Measurements from ENCODE around the gene IL25.
"Not testable (repeated sequence)": the region's sequence is repeated elsewhere in the genome, so short reads cannot be mapped to it uniquely, and the experiment has no call there.

Gene IL25

DNA sequence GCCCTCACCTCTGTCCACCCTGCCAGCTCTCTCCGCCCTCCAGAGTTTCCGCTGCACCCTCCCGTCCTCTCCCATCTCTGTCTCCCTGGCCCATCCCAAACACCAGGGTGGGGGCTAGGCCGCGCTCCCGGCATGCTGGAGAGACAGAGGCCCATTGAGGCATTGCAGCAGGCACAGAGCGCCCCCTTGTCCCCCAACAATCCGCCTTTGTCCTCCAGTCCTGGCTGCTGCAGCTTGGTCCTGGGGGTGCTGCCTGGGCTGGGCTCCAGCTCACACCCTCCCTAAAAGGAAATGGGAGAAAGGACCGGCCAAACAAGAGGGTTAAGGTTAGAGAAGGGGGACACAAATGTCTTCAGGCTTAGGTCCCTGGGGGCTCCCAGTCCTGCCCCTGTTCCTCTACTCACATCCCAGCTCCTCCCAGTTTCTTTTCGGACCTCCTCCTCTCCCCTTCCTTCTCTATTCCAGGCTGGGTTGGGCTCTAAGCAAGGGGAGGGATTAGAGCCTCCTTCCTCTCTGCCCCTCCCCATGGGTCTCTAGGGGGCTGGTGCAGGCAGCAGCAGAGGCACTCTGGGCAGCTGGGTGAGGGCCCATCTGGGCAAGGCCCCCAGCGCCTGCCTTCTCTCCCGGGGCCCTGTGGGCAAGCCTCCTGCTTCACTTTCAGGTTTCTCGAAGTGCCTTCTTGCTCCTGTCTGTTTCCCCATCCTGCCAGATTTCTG is 4.0 kb downstream of the IL25 start, which contains the start of gene CMTM5:
Gene CMTM5, plus strand, starts transcription at position 565 of the 716 bp plus-strand sequence. CDS start 206 bp downstream, outside the sequence.
- DNase-seq: peak; percentile 67

DNA sequence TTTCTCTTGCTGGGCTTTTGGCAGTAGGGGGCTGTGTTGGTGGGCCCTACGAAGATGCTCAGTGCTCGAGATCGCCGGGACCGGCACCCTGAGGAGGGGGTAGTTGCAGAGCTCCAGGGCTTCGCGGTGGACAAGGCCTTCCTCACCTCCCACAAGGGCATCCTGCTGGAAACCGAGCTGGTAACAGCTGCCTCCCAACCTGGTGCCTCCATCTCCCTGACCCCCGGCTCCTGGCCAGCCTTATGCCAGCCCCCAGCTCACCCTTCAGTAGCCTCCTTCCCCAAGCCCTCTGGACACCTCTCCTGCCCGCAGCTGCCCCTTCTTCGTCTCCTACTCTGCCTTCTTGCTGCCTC is 4.6 kb downstream of the IL25 start:
- no peak for DNase-seq

DNA sequence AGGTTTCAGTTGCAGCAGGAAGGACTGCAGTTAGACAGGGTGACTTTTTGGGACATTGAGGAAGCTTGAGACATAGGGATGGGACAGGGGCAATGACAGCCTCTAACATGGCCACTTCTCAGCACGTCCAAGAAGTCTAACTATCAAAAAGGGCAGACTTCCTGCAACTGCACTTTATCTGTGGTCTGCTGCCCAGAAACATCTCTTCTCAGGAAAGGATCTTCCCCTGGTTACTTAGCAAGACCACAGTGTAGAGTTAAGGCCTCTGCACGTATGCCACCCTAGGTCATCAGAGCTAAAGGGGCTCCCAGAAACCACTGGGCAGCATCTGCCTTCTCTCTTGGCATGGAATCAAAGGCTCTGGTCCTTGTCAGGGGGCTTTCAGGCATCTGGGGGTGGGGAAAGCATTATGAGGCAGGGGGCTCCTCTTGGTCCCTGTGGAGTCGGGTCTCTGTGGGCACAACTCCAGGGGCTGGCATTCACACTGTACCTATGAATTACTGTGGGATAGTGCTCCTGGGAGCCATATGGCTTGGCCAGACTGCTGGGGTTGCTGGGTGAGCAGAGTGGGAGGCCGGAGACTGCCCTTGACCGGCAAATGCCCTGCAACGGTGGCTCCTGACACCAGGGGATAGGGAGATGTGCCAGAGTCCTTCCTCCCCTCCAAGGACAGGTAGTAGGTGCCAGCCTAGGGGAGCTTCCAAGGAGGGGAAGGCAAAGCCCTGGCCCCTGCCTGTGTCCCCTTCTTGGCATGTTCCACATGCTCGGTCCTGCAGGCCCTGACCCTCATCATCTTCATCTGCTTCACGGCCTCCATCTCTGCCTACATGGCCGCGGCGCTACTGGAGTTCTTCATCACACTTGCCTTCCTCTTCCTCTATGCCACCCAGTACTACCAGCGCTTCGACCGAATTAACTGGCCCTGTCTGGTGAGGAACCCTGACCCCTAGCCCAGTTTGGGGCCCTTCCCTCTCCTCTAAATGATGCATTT is 5.3 kb downstream of the IL25 start:
- no peak for DNase-seq

DNA sequence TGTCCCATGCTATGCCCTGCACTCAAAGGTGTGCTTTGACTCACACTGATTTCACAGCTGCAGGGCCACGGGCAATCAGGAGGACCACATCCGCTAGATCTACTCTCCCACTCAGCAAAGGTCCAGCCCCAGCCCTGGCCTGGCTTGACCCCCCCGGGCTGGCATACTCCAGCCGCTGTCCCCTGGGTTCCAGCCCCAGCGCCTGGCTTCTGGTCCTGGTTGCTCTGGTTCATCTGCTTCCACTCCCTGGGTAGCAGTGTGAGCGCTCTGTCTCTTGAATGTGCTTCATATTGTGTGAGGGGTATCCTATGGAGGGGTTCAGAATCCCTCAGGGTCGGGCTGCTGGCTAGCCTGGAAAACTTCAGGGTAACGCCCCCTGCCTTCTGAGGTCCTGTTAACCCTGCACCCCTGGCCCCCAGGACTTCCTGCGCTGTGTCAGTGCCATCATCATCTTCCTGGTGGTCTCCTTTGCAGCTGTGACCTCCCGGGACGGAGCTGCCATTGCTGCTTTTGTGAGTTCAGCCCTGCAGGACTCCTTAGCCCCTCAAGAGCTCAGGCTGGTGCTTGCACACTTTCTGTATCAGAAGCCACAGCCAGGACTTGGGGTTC is 6.1 kb downstream of the IL25 start:
- no peak for DNase-seq

DNA sequence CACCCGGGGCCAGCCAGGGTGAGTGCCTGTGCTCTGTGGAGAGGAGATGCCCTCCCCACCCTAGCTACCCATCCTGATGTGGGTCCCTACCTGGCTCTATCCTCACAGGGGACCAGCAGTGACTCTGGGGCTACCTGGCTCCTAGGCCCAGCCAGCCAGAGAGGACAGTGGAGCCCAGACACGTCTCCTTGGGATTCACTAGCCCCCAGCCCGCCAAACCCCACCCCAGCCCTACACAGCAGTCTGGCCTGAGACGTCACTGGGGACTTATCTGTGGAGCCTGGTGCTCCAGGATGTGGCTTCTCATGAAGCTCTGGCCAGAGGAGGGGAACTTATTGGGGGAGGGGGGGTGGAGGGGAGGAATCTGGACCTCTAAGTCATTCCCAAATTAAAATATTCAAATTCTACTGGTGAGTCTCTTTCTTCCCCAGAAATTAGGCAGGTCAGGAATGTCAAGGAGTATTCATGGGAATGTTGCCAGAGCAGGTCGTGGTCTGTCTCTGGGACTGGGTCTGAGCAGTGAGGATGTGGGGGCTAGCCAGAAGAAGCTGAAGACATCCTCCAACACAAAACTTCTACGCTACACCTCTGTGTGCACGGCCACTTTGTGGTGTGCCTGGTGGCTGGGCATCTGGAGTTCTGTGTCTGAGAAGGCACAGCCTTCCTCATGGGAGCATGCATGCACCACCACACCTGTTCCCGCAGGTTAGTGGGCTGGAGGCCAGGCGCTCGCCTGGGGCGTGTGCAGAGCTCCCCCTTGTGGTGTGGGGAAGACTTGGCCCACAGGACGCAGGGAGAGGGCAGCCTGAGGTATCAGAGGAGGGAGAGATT is 7.0 kb downstream of the IL25 start:
- DNase-seq: peak; percentile 64

DNA sequence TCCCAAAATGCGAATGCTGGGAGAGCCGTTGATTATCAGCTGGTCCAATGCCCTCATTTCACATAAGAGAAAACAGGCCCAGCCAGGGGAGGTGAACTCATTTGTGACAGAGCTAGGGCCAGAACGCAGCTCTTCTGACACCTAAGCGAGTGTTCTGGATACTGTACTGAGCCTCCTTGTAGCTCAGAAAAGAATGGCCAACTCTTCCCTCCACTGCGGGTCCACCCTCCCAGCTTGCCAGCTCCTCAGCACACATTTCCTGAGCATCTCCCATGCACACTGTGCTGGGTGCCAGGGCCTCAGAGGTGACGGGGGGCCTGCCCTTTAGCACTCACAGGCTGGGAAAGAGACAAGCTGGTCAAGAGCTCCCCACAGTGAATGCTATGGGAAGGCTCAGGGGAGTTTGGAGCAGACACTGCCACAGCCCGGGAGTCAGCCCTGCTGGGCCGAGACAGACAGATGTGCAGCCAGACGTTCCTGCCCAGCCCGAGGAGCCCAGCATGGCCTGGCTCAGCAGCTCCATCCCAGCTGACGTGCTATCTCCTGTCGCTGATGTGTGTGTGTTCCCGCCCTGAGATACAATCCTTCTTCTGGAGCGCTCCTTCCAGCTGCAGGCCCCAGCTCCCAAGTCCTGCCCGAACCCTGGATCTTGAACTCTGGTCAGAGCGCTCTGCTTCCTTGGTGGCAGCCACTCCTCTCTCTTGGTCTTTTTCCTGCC is 7.7 kb downstream of the IL25 start:
- DNase-seq: no peak

DNA sequence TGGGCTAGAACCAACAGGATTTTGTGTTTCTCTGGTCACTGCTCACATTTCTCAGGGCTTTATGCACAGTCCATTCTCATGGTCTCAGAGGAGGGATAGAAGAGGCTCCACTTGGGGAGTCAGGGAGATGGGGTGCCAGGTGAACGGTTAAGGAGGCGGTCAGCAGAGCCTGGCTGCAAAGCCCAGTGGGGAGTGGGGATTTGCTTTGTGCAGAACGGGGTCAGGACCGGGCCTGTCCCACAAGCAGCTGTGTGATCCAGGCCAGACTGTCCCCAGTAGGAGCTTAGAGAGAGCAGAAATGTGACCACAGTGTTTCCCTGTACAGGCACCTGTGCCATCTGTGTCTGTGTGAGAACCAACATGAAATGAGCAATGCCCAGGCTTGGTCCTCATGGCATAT is 8.4 kb downstream of the IL25 start:
- no peak for DNase-seq

DNA sequence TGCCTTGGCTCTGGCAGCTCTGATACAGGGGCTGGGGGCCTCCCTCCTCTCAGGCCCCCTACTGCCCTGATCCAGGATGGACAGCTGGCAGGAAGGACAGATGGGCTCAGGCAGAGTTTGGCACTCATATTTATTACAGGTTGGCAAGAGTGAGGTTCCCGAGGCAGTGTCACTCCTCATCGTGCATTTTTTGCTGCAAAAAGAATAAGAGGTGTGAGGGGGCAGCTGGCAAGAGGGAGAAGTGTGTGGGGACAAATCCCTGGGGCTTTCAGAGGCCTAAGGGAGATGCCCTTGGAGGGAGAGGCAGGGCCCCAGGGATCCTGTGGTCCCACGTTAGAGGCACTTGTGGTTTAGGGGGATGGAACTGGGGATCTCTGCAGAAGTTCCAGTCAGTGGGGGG is 9.3 kb downstream of the IL25 start:
- no peak for DNase-seq

DNA sequence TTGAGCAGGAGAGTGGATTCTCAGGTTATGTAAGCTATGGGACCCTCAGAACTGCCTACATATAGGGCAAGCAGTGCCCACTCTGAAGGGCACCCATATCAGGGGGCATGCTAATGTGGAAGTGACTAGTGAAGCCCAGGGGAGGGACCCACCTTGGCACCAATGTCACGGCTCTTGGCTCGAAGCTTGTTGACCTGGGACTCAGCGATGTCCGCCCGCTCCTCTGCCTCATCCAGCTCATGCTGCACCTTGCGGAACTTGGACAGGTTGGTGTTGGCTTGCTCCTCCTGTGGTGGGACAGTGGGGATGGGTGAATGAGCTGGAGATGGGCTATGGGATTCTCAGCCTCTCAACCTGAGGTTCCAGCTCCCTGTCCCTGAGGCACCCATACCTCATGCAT is 9.7 kb downstream of the IL25 start:
- no peak for DNase-seq

DNA sequence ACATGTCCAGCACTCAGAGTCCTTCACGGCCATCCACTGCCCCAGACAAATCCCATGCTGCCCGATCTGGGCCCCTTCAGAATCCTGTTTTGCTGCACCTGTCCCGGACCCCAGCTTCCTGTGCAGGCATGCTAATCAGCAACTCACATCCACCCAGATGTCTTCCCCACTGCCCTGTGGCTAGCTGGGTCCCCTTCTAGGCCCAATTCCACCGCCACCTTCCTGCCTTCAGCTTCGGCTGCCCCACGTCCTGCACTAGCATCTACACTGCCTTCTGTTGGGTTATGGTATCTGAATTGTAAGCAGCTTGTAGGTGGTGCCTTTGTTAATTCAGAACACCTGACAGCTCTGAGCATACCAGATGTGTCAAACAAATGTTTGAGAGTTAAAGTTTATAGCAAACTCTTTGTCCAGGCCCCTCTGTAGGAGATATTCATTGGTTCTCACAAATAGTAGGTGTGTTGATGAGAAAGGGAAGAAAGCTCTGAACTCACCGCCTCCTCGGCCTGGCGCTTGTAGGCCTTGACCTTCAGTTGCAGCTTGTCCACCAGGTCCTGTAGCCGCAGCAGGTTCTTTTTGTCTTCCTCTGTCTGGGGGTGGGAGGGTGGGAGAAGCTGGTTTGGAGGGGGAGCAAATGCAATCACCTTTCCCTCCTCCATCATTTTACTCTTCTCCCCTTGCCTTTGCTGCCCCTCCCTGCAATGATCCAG is 10.3 kb downstream of the IL25 start:
- no peak for DNase-seq

DNA sequence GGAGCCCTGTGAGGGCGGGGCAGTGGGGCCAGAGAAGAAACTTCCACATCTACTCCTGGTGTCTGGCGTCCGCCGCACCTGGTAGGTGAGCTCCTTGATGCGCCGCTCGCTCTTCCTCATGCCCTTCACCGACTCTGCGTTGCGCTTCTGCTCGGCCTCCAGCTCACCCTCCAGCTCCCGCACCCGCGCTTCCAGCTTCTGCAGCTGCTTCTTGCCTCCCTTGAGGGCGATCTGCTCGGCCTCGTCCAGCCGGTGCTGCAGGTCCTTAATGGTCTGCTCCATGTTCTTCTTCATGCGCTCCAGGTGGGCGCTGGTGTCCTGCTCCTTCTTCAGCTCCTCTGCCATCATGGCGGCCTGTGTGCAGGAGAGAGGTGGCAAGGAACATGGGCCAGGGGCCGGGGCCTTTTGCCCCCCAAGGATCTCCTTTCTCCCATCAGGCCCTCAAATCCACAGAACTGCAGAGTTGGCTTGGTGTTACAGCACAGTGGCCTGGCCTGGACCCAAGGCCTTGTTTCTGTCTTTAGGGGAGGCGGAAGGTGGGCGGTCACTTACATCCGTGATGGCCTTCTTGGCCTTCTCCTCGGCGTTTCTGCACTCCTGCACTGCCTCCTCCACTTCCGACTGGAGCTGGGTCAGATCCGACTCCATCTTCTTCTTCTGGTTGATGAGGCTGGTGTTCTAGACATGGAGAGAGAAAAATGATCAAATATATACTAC is 11.9 kb downstream of the IL25 start:
- no peak for DNase-seq

DNA sequence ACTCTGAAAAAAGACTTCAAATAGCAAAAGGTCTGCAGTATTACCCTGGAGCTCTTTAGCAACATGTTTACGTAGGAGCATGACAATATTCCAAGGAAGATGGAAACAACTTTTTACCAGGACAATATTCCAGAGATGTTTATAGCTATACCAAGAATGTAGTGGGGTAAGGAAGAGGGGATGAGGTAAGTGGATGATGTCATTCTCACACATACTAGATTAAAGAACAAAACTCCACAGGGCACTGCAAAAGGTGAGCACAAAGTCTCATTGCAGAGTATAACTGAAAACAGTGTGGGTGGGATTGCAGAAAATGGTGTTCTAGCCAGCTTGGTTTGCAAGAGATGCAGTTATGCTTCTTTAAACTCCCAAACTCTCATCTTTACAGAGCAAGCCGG is 12.6 kb downstream of the IL25 start:
- no peak for DNase-seq

DNA sequence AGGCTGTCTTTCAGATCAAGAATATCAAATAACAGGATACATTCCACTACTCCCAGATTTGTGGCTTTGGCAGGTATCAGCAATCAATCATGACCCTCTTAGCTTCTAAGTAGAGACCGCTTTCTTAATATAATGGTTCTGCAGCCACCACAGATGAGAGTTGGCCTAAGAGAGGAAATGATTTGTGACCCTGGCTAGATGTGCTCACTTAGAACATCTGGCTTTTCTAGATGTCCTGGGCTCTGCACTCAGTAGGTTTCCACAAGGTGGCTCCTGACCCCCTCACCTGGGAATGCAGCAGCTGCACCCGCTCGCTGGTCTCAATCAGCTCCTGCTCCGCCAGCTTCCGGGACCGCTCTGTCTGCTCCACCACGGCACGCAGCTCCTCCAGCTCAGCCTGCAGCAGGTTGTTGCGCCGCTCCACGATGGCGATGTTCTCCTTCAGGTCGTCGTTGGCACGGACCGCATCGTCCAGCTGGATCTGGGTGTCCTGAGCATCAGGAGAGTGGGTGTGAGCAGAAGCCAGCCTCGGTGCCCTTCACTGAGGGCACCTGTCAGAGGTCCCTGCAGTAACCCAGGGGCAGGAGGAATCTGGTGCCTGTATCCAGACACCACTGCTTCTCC is 13.1 kb downstream of the IL25 start:
- DNase-seq: no peak

DNA sequence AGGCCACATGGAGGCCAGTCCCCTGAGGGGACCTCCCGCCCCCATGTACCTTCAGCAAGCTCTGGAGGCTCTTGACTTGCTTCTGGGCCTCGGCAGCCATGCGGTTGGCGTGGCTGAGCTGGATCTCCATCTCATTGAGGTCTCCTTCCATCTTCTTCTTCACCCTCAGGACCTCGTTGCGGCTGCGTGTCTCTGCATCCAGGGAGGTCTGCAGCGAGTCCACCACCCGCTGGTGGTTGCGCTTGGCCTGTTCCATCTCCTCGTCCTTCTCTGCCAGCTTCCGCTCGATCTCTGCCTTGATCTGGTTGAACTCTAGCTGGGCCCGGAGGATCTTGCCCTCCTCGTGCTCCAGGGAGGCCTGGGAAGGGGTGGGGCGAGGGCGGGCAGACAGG is 13.7 kb downstream of the IL25 start:
- not testable (repeated sequence) for DNase-seq

DNA sequence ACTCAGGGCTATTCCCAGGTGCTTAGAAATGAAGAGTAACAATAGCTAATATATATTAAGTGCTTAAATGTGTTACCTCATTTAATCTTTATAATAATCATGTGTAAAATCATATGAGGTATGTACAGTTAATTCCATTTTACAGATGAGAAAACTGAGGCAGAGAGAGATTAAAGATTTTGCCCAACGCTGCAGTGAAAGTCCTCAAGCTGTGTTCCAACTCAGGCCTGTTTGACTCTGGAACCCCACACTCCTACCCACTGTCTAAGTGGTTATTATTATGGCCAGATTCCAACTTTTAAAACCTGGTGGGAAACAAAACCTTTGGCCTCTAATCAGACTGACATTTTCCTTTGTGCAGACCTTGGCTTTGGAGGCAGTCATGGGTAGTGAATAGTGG is 14.4 kb downstream of the IL25 start:
- no peak for DNase-seq

DNA sequence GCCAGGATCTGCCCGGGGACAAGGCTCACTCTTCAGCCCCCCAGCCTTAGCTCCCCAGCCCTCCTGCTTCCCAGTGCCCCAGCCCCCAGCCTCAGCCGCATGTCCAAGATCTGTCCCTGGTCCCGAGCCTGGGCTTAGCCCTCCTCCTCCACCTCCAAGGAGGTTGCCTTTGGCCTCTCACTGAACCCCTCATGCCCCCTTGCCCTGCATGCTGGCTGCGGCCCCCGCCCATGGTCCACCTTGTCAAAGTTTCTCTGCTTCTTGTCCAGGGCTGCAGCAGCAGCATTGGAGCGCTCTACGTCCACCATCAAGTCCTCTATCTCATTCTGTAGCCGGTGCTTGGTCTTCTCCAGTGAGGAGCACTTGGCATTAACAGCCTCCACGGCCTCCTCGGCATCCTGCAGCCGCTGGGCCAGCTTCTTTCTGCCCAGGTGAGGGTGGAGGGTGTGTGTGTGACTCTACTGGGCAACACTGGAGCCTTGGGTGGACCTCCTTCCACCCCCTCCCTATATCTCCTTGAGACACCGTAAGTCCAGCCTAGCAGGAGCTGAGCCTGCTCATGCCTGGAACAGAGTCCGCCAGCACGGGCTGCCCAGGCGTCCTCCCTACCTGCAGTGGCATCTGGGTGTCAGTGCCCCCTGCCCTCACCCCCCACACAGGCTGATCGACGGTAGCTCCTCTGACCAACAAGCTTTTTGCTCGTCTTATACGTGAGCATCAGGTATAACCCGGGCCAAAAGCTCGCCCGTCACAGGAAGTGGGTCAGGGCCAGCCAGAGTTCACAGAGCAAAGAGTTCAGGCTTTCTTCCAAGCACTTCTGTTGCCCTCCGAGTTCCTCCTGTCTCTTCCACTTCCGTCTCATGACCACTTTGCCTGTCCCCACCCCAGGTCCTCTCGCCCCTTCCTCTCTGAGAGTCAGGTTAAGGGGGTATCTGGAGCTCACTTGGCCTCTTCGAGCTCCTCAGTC is 15.6 kb downstream of the IL25 start:
- DNase-seq: no peak

DNA sequence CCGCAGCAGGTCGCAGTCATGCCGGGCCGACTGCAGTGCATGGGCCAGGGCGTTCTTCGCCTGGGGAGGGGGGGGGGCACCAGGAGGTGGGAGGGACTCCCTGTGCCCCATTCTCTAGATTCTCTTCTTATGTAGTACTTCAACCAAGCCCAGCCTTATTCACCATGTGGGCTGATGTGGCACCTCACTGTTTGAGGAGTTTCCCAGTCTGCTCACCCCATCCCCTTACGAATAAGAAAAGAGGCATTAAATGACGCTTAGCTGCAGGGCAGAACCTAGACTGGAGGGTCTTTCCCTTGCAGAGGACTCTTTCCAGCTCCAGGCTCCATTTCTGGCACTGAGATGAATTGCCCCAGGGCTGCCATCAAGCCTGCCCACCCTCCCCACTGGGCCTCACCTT is 16.4 kb downstream of the IL25 start:
- DNase-seq: no peak

DNA sequence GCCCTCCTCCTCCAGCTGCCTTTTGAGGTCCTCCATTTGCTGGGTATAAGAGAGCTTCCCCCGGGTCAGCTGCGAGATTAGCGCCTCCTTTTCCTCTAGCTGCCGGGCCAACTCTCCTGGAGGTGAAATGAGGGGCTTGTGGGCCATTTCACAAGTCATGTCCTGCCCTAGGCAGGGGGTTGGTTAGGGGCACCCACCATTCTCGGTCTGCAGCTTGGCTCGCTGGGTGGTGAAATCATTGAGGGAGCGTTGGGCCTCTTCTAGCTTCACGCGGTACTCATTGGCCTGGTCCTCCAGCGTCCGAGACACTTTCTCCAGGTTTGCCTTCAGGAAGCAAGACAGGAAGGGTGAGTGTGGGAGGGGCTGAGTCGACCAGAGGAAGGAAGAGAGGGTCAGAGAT is 16.8 kb downstream of the IL25 start:
- no peak for DNase-seq

DNA sequence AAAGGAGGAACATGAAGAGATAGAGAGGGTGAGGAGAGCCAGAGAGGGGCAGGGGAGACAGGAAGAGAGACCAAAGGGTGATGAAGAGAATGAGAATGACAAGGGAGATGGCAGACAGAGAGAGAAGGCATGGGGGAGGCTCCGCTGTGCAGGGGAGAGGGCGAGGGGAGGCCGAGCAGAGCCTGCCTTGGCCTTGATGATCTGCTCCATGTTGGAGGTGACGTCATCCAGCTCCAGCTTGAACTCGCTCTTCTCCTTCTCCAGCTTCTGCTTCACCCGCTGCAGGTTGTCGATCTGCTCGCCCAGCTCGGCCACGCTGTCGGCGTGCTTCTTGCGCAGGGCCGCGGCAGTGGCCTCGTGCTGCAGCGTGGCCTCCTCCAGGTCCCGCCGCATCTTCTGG is 17.3 kb downstream of the IL25 start:
- not testable (repeated sequence) for DNase-seq

Measured in right forelimb (tissue), 1 donor.